T-helper 17 cell (primary cell): Measurements from ENCODE around the gene DSG3. TPM values are rescaled to one million over a fixed set of nuclear protein-coding genes. Genes with fewer than 3 reads are reported as not detected.

Experiments
- ATAC-seq: fragments of 150-1000 bp; cut with Tn5 transposase; 2 replicates; pipeline ENCODE4 v1.10.0; 2021; ENCODE audit warnings: mild to moderate bottlenecking, moderate library complexity
- DNase-seq, 3 donors: peaks; one replicate each; pipeline versions ENCODE4 v3.0.0 to v3.0.0-alpha.2; 2020 to 2021
- H3K9me3 ChIP-seq: one replicate; pipeline ENCODE4 v1.7.0; 2013; ENCODE audit warnings: low read length, mild to moderate bottlenecking; ENCODE audit not compliant: control insufficient read depth, poor library complexity, severe bottlenecking
- H3K27ac Mint-ChIP-seq: one replicate; pipeline ENCODE4 v1.8.0; 2022; ENCODE audit warnings: mild to moderate bottlenecking, moderate library complexity, mixed read lengths
- H3K27me3 Mint-ChIP-seq: one replicate; pipeline ENCODE4 v1.8.0; 2022; ENCODE audit warnings: mixed read lengths
- H3K36me3 Mint-ChIP-seq: one replicate; pipeline ENCODE4 v1.8.0; 2022; ENCODE audit warnings: low read depth, mixed read lengths
- H3K4me1 Mint-ChIP-seq: one replicate; pipeline ENCODE4 v1.8.0; 2022; ENCODE audit warnings: mild to moderate bottlenecking, mixed read lengths
- H3K4me3 Mint-ChIP-seq: one replicate; pipeline ENCODE4 v1.8.0; 2022; ENCODE audit warnings: mild to moderate bottlenecking, moderate library complexity, mixed read lengths
- total RNA-seq, 4 donors: library from RNA in 2 of 4; stranded (reverse) in 2 of 4; gene quantifications; one replicate each; pipeline ENCODE4 v1.2.3 and lab custom pipeline; 2022 to 2026

DSG3 gene
- total RNA-seq (not detected), total RNA-seq (lab: John Stamatoyannopoulos, UW) (0 reads per million in 2 donors)

- DNase-seq (no peak), ATAC-seq (no peak)
- Mint-ChIP-seq H3K36me3 (no peaks in the 10 kb centered on the region), H3K27me3 (no peaks in the 10 kb centered on the region), H3K27ac (no peak within 1 kb of the TSS), H3K4me1 (no peaks in the 10 kb centered on the region), H3K4me3 (no peak within 1 kb of the TSS)
- H3K9me3 ChIP-seq = no peaks in the 10 kb centered on the region
These were observed at the start of gene DSG3 for GRCh38 chr18:31447530-31448191. DSG3 (plus strand) TSS chr18:31447741; CDS start chr18:31447878, 137 bp downstream.

GRCh38 chr18:31398191-31398590, 49.4 kb upstream of the DSG3 start:
- ATAC-seq (no peak), DNase-seq (no peak)
- no peak overlapping the region for H3K27ac Mint-ChIP-seq
- H3K4me3 Mint-ChIP-seq = no peak overlapping the region
- H3K4me1 Mint-ChIP-seq = no peaks in the 10 kb centered on the region
- no peaks in the 10 kb centered on the region for H3K9me3 ChIP-seq
- H3K27me3 Mint-ChIP-seq = no peaks in the 10 kb centered on the region
- no peaks in the 10 kb centered on the region for H3K36me3 Mint-ChIP-seq

DNA sequence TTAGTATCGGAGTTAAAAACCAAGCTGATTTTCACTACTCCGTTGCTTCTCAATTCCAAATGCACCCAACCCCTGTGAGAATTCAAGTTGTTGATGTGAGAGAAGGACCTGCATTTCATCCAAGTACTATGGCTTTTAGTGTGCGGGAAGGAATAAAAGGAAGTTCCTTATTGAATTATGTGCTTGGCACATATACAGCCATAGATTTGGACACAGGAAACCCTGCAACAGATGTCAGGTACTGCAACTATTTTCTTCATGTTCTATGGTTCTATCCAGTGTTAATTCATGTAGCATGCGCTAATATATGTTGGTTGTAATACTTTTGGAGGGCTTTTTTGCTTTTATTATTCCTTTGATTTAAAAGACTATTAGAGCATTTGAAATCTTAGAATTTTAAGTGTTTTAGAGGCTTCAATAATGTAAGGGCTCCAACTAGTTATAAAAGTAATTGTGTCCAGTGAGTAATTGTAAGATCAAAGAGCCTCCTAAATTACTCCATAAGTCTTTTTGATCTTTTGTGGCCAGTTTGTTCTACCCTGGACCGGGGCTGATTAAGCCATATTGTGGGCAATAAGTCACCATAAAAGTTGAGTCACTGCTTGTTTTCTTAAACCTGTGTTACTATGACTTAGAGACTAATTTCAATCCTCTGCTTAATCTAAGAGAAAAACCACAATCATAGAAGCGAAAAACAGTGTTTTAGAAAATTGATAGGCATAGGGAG, 48.1 kb upstream of the DSG3 start:
- no peak for DNase-seq
- ATAC-seq = no peak
- H3K4me1 Mint-ChIP-seq = no peaks in the 10 kb centered on the region
- H3K27me3 Mint-ChIP-seq = no peaks in the 10 kb centered on the region
- no peak overlapping the region for H3K4me3 Mint-ChIP-seq
- no peaks in the 10 kb centered on the region for H3K9me3 ChIP-seq
- H3K36me3 Mint-ChIP-seq = no peaks in the 10 kb centered on the region
- H3K27ac Mint-ChIP-seq = no peak overlapping the region

DNA sequence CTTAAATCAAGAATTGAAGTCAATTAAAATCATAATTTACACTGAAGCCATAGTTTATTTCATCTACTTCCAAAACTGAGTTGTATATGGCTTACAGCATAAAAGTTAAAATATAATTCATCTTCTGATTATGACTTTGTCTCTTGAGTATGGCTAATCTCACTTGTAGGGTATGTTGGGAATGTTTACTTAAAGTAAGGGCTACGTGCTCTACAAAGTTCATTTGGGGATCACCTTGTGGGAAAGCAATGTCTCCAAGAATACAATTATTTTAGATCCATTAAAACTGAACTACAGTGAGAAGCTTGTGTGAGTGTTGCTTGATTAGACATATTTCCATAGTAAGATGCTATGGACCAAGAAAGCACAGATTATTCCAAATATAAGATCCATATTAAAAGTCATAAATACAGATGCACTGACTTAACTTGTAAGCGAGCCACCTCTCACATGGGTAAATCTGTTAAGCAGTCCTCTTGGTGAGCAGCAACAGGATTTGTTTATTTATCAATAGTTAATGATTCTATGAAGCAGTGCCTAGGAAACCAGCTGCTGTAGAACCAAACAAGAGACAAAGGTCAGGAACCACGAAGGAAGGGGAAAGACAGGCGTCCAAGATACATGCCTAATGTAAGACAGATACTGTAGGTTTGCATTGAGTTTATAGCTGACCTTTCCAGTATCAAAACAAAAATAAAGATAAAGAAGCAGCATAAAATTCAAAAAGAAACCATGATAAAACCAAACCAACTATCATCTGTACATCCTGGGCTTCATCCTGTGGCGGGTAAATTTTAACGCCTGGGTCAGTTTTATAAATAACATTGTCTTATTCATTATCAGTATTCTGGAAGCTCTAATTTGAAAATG, 46.1 kb upstream of the DSG3 start:
- no peak overlapping the region for H3K4me3 Mint-ChIP-seq
- no peaks in the 10 kb centered on the region for H3K27me3 Mint-ChIP-seq
- no peaks in the 10 kb centered on the region for H3K9me3 ChIP-seq
- no peak overlapping the region for H3K27ac Mint-ChIP-seq
- no peaks in the 10 kb centered on the region for H3K4me1 Mint-ChIP-seq
- no peaks in the 10 kb centered on the region for H3K36me3 Mint-ChIP-seq
- no peak for DNase-seq
- ATAC-seq = no peak

GRCh38 chr18:31402026-31402373, 45.5 kb upstream of the DSG3 start:
- no peak for ATAC-seq
- no peaks in the 10 kb centered on the region for H3K4me1 Mint-ChIP-seq
- no peaks in the 10 kb centered on the region for H3K36me3 Mint-ChIP-seq

GRCh38 chr18:31403409-31403808, 44.1 kb upstream of the DSG3 start:
- no peaks in the 10 kb centered on the region for H3K4me1 Mint-ChIP-seq
- no peaks in the 10 kb centered on the region for H3K36me3 Mint-ChIP-seq
- no peaks in the 10 kb centered on the region for H3K27me3 Mint-ChIP-seq
- no peak overlapping the region for H3K4me3 Mint-ChIP-seq
- DNase-seq = no peak
- no peak for ATAC-seq
- no peak overlapping the region for H3K27ac Mint-ChIP-seq
- H3K9me3 ChIP-seq = no peaks in the 10 kb centered on the region

More at GRCh38 chr18:31402026-31402373, 45.5 kb upstream of the DSG3 start:
- DNase-seq = no peak
- H3K27me3 Mint-ChIP-seq = no peaks in the 10 kb centered on the region
- no peak overlapping the region for H3K4me3 Mint-ChIP-seq
- no peaks in the 10 kb centered on the region for H3K9me3 ChIP-seq
- H3K27ac Mint-ChIP-seq = no peak overlapping the region

GRCh38 chr18:31407649-31408048, 39.9 kb upstream of the DSG3 start:
- H3K4me3 Mint-ChIP-seq = no peak overlapping the region
- no peak for ATAC-seq
- H3K27me3 Mint-ChIP-seq = no peaks in the 10 kb centered on the region
- DNase-seq = no peak
- no peaks in the 10 kb centered on the region for H3K4me1 Mint-ChIP-seq
- H3K9me3 ChIP-seq = no peaks in the 10 kb centered on the region
- no peaks in the 10 kb centered on the region for H3K36me3 Mint-ChIP-seq
- no peak overlapping the region for H3K27ac Mint-ChIP-seq

DNA sequence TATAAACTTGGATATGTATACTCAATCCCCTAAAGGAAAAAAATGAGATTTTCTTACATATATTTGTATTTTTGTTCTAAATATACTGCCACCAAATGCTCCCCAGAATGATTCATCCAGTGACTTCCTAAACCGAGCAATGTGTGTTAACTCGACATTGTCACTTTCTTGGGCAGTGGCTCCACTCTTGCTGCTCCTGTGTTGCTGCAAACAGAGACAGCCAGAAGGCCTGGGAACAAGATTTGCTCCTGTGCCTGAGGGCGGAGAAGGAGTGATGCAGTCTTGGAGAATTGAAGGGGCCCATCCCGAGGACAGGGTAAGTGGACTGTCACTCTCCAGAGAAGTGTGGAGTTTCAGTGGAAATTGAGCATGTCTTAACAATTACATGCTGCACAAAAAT, 38.3 kb upstream of the DSG3 start:
- Mint-ChIP-seq H3K27ac (no peak overlapping the region), H3K36me3 (no peaks in the 10 kb centered on the region), H3K4me1 (no peaks in the 10 kb centered on the region), H3K4me3 (no peak overlapping the region), H3K27me3 (no peaks in the 10 kb centered on the region)
- H3K9me3 ChIP-seq = no peaks in the 10 kb centered on the region
- ATAC-seq = no peak
- DNase-seq = no peak

- Mint-ChIP-seq H3K27ac (no peak overlapping the region), H3K36me3 (no peaks in the 10 kb centered on the region), H3K4me3 (no peak overlapping the region), H3K4me1 (no peaks in the 10 kb centered on the region), H3K27me3 (no peaks in the 10 kb centered on the region)
- DNase-seq = no peak
- no peaks in the 10 kb centered on the region for H3K9me3 ChIP-seq
- ATAC-seq = no peak
These were observed 36.6 kb upstream of the DSG3 start for GRCh38 chr18:31410716-31411483.

DNA sequence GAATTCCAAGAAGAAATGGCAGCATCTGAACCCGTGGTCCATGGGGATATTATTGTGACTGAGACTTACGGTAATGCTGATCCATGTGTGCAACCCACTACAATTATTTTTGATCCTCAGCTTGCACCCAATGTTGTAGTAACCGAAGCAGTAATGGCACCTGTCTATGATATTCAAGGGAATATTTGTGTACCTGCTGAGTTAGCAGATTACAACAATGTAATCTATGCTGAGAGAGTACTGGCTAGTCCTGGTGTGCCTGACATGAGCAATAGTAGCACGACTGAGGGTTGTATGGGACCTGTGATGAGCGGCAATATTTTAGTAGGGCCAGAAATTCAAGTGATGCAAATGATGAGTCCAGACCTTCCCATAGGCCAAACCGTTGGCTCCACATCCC, 34.4 kb upstream of the DSG3 start:
- H3K36me3 Mint-ChIP-seq = no peaks in the 10 kb centered on the region
- no peaks in the 10 kb centered on the region for H3K27me3 Mint-ChIP-seq
- no peak overlapping the region for H3K4me3 Mint-ChIP-seq
- DNase-seq = no peak
- H3K9me3 ChIP-seq = no peaks in the 10 kb centered on the region
- no peak overlapping the region for H3K27ac Mint-ChIP-seq
- no peaks in the 10 kb centered on the region for H3K4me1 Mint-ChIP-seq
- no peak for ATAC-seq

- DNase-seq (no peak), ATAC-seq (no peak)
- no peaks in the 10 kb centered on the region for H3K9me3 ChIP-seq
- Mint-ChIP-seq H3K4me1 (no peaks in the 10 kb centered on the region), H3K27me3 (no peaks in the 10 kb centered on the region), H3K4me3 (no peak overlapping the region), H3K36me3 (no peaks in the 10 kb centered on the region), H3K27ac (no peak overlapping the region)
These were observed 29.7 kb upstream of the DSG3 start for GRCh38 chr18:31417850-31418249.

GRCh38 chr18:31419457-31419932, 28.0 kb upstream of the DSG3 start:
- no peaks in the 10 kb centered on the region for H3K27me3 Mint-ChIP-seq
- H3K27ac Mint-ChIP-seq = no peak overlapping the region
- no peak overlapping the region for H3K4me3 Mint-ChIP-seq
- no peaks in the 10 kb centered on the region for H3K36me3 Mint-ChIP-seq
- H3K9me3 ChIP-seq = no peaks in the 10 kb centered on the region
- no peak for DNase-seq
- no peak for ATAC-seq
- no peaks in the 10 kb centered on the region for H3K4me1 Mint-ChIP-seq

- H3K27me3 Mint-ChIP-seq = no peaks in the 10 kb centered on the region
- H3K4me1 Mint-ChIP-seq = no peaks in the 10 kb centered on the region
- H3K36me3 Mint-ChIP-seq = no peaks in the 10 kb centered on the region
- no peak for ATAC-seq
- H3K27ac Mint-ChIP-seq = no peak overlapping the region
- H3K4me3 Mint-ChIP-seq = no peak overlapping the region
- no peak for DNase-seq
- no peaks in the 10 kb centered on the region for H3K9me3 ChIP-seq
These were observed 27.5 kb upstream of the DSG3 start for GRCh38 chr18:31420032-31420431.
